Mucosa of rectum (tissue), 2 donors: ENCODE results near the gene GCA.

Source experiments
- H3K27ac ChIP-seq, 2 donors: one replicate each; pipeline ENCODE4 v1.7.0; 2013; ENCODE audit warnings: inconsistent platforms in 2 of 2, low read depth in 2 of 2, low read length in 2 of 2
- H3K27me3 ChIP-seq, 2 donors: one replicate each; pipeline ENCODE4 v1.7.0; 2013; ENCODE audit warnings: low read length in 2 of 2; ENCODE audit not compliant: control insufficient read depth in 2 of 2, insufficient read depth in 2 of 2
- H3K36me3 ChIP-seq, 2 donors: one replicate each; pipeline ENCODE4 v1.7.0; 2013; ENCODE audit warnings: low read length in 2 of 2; ENCODE audit not compliant: control insufficient read depth in 2 of 2, insufficient read depth in 2 of 2
- H3K4me1 ChIP-seq, 2 donors: one replicate each; pipeline ENCODE4 v1.7.0; 2013; ENCODE audit warnings: low read length in 2 of 2, mild to moderate bottlenecking in 1 of 2; ENCODE audit not compliant: control insufficient read depth in 2 of 2, insufficient read depth in 2 of 2
- H3K4me3 ChIP-seq, 2 donors: one replicate each; pipeline ENCODE4 v1.7.0; 2013; ENCODE audit warnings: low read length in 2 of 2
- H3K9ac ChIP-seq, 2 donors: one replicate each; pipeline ENCODE4 v1.7.0; 2013; ENCODE audit warnings: low read length in 2 of 2, low read depth in 1 of 2, mild to moderate bottlenecking in 1 of 2
- H3K9me3 ChIP-seq, 2 donors: one replicate each; pipeline ENCODE4 v1.7.0; 2013; ENCODE audit warnings: low read length in 2 of 2; ENCODE audit not compliant: control insufficient read depth in 2 of 2
- donor health status: healthy.
- donor health status: Normal muscosa, but diverticular disease.

GCA gene

DNA sequence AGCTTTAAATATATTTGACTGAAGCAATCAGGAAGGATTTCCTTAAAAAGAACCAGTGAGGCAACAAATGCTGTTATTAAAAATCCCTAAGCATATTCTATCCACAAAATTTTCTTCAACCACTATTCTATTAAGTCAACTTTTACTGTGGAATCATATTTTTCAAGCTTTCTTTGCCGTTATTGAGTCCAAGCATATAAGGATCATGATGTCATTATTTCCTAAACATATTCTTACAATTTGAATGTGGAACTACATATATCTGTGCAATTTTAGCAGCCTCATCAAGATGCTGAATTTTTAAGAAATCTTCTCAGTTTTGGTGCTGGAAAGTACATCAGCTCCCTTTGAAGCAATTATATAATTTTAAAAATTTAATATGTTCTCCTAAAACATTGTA, 31.1 kb upstream of the GCA start:
- Histone ChIP-seq H3K9ac (no peak overlapping the region), H3K9me3 (no peaks in the 10 kb centered on the region), H3K4me1 (peaks cover 7 to 18% of the 10 kb centered on the region in 2 donors)

DNA sequence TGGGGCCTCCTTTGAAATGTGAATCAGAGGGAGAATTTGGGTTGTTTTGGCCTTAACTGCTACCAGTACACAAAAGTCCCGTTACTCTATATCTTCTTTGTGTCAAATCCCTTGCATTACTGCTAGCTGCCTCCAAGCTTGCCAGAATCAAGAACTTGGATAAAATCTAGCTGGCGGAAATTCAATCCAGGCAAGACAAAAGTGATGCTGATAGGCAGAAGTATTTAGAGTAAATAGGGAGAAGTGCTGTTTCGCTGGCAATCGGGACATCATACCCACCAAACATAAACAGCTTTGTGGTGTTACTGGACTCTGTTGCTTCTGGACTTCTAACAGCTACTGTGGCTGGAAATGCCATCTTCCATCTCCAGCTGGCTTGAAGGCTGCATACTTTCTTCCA, 28.0 kb upstream of the GCA start:
- Histone ChIP-seq H3K9me3 (no peaks in the 10 kb centered on the region), H3K4me3 (peak overlapping the region in 1 of 2 donors; percentile 99), H3K9ac (no peak overlapping the region)

More for the DNA sequence above, 31.1 kb upstream of the GCA start:
- no peak overlapping the region for H3K4me3 ChIP-seq
- no peaks in the 10 kb centered on the region for H3K27me3 ChIP-seq
- no peak overlapping the region for H3K27ac ChIP-seq
- H3K36me3 ChIP-seq = peaks cover 5 to 7% of the 10 kb centered on the region in 2 donors

DNA sequence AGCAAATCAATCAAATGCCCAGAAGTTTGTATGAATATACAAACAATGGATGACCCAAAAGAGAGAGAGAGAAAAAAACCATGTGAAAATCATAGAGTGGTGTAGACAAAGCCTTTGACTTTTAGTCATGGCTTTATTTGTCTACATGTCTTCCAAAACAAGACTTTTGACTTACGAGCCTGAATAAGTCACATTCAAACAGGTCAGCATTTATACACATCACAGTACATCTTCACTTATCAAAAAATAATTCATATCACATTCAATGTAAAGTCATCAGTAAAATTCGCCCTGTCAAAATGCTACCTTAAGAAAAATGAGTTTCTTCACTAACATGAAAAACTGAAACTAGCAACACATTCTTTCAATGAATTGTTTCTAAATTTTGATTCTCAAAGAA, 27.3 kb upstream of the GCA start:
- H3K4me3 ChIP-seq = peak overlapping the region in 1 of 2 donors; percentile 99
- H3K36me3 ChIP-seq = no peaks in the 10 kb centered on the region
- H3K9me3 ChIP-seq = no peaks in the 10 kb centered on the region
- H3K9ac ChIP-seq = no peak overlapping the region
- no peak overlapping the region for H3K27ac ChIP-seq
- H3K27me3 ChIP-seq = no peaks in the 10 kb centered on the region
- peaks cover 15 to 31% of the 10 kb centered on the region in 2 donors for H3K4me1 ChIP-seq

More for the DNA sequence above, 28.0 kb upstream of the GCA start:
- H3K4me1 ChIP-seq = peaks cover 15 to 31% of the 10 kb centered on the region in 2 donors
- no peaks in the 10 kb centered on the region for H3K27me3 ChIP-seq
- no peaks in the 10 kb centered on the region for H3K36me3 ChIP-seq
- H3K27ac ChIP-seq = no peak overlapping the region

DNA sequence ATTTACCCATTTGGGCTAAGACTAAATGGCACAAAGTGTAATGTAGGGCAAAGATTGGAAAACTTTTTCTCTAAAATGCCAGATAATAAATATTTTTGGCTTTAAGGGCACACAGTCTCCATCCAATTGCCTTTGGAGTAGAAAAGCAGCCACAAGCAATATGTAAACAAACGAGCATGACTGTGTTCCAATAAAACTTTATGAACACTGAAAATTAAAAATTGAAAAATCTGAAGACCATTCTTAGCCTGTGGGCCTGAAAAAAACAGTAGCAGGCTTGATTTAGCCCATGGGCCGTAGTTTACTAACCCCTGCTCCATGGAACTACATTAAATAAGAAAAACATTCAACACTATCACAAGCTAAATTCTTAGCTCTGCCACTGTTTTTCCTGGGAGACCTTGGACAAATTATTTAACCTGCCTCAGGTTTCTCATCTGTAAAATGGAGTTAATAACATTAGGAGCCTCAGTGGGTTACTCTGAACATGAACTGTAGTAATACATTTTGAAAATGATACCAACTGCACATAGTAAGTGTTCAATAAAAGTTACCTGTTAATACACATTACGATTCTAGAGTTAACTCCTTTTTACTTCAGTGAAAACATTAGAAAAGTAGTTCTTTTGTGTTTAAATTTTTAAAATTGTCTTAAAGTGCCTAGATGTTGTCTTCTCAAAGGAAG, 26.7 kb upstream of the GCA start:
- H3K9me3 ChIP-seq = no peaks in the 10 kb centered on the region
- H3K36me3 ChIP-seq = no peaks in the 10 kb centered on the region
- H3K4me1 ChIP-seq = peaks cover 15 to 31% of the 10 kb centered on the region in 2 donors
- no peaks in the 10 kb centered on the region for H3K27me3 ChIP-seq
- H3K9ac ChIP-seq = peak overlapping the region; percentile 93 to 97
- peak overlapping the region; percentile 91 to 99 for H3K4me3 ChIP-seq
- H3K27ac ChIP-seq = peak overlapping the region in 1 of 2 donors; percentile 88

DNA sequence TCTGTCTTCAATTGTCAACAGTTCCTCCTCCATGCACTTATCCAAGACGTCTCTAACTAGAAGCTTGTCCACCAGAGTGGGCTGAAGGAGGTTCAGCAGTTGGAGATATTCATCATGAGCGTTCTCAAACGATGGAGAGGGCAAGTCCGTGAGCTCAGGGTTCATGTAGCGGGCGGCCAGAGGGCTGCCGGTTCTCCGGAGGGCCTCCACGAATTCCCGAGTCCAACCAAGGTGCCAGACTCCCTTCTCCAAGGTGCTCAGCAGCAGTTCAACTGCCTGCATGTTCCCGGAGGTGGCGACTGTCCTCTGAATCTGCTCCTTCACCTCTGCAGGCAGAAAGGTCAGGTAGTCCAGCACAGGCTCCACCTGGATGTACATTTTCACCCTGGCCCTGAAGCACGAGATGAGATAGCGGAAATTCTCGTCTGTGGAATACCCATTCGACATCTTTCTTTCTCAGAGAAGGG, 26.0 kb upstream of the GCA start:
- peak overlapping the region; percentile 93 to 97 for H3K9ac ChIP-seq
- peaks cover 15 to 31% of the 10 kb centered on the region in 2 donors for H3K4me1 ChIP-seq
- peak overlapping the region; percentile 91 to 99 for H3K4me3 ChIP-seq
- peak overlapping the region; percentile 88 to 92 for H3K27ac ChIP-seq
- no peaks in the 10 kb centered on the region for H3K36me3 ChIP-seq
- H3K9me3 ChIP-seq = no peaks in the 10 kb centered on the region
- no peaks in the 10 kb centered on the region for H3K27me3 ChIP-seq

DNA sequence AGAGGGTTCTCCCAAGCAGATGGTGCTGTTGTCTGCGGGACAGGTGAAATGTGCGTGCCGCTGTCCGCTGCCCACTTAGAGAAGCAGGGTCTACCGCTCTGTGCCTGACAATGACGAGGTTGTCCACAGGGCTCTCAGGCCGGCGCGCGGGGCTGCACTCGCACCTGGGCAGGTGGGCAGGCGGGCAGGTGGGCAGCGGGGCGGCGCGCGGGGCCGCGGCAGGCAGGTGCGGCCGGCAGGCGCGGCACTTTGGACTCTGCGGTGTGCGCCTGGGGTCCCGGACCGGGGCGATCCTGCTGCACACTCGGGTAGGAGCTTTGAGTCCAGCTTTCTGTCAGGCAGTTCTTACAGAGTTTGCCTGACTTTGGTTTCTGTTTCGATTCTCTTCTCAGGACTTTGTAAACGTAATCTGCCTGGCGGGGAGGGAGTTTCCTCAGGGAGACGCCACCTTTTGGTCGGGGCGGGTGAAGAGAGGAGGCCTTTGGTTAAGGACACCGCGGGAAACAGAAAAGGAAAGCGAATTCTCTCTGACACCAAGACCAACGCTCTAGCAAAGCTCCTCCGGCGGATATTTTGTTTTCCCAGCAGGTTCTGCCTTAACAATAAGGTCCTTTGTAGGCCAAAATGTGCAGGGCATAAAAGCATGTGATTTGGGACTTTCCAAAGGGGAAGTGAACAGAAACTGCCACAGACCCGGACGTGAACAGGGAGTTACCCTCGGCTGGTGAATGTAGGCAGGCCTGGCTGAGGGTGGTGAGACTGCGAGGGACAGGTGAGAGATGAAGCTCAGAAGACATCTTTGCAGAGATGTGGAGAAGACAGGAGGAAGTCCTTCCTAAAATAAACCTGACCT, 25.4 kb upstream of the GCA start, which contains the start of gene IFIH1:
Gene IFIH1 (minus strand): TSS at position 357 of the 853 bp plus-strand sequence. CDS start 377 bp downstream, outside the sequence.
- Histone ChIP-seq H3K4me1 (peaks cover 15 to 31% of the 10 kb centered on the region in 2 donors), H3K9ac (peak within 1 kb of the TSS; percentile 93 to 97)

DNA sequence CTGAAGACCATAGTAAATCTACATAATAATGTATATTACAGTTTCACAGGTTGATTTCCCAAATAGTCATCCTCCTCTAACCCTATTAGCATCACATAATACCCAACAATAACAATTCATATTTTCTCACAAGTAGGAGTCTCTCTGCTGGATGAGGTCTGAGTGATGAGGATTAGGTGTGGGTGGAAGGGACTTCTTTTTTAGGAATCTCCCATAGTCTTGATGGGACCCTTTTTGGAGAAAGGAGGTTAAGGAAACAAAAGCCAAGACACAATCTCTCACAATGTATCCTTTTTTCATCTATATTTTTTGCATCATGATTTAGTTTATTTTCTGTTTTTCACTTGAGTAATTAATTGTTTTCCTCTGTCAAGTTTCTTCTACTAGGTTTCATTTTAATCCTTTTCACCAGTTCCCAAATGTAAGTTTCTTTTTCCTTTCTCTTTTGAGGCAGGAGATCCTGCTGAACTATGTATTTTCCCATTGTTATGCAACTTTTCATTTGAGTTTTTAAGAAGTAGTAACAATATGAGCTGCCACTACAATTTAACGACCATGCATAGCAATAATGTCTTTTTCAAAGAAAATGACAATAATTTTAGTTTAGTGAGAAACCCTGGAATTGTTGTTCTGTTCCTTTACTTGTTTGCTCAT, 22.9 kb upstream of the GCA start:
- H3K9ac ChIP-seq = no peak overlapping the region
- H3K36me3 ChIP-seq = no peaks in the 10 kb centered on the region
- H3K4me1 ChIP-seq = peaks cover 21 to 39% of the 10 kb centered on the region in 2 donors
- no peaks in the 10 kb centered on the region for H3K9me3 ChIP-seq
- no peaks in the 10 kb centered on the region for H3K27me3 ChIP-seq
- H3K27ac ChIP-seq = no peak overlapping the region
- H3K4me3 ChIP-seq = no peak overlapping the region

More for the DNA sequence above, 25.4 kb upstream of the GCA start, which contains the start of gene IFIH1:
- Histone ChIP-seq H3K27me3 (no peaks in the 10 kb centered on the region), H3K9me3 (no peaks in the 10 kb centered on the region), H3K27ac (peak within 1 kb of the TSS; percentile 88 to 92), H3K36me3 (no peaks in the 10 kb centered on the region), H3K4me3 (peak within 1 kb of the TSS; percentile 91 to 99)

DNA sequence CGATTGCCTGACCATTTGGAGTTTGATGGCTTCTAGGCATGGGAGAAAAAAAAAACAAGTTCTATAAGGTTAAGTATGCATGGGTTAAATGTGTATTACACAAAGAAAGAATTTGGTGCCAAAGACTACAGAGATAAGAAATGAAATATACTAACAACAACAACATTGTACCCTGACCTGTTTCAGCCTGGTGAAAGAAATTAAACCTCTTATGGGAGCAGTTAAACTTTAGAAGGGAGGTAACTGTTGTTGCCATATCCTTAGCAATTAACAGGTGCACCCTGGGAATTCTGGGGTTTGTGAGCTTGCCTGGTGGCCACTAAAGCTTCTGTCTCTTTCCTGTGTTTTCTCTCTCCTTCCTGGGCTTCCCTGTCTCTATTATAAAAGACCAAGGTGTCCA, 19.0 kb upstream of the GCA start:
- Histone ChIP-seq H3K27me3 (no peaks in the 10 kb centered on the region), H3K36me3 (no peaks in the 10 kb centered on the region), H3K27ac (no peak overlapping the region), H3K4me1 (peaks cover 7 to 13% of the 10 kb centered on the region in 2 donors), H3K9me3 (no peaks in the 10 kb centered on the region), H3K9ac (no peak overlapping the region), H3K4me3 (no peak overlapping the region)

DNA sequence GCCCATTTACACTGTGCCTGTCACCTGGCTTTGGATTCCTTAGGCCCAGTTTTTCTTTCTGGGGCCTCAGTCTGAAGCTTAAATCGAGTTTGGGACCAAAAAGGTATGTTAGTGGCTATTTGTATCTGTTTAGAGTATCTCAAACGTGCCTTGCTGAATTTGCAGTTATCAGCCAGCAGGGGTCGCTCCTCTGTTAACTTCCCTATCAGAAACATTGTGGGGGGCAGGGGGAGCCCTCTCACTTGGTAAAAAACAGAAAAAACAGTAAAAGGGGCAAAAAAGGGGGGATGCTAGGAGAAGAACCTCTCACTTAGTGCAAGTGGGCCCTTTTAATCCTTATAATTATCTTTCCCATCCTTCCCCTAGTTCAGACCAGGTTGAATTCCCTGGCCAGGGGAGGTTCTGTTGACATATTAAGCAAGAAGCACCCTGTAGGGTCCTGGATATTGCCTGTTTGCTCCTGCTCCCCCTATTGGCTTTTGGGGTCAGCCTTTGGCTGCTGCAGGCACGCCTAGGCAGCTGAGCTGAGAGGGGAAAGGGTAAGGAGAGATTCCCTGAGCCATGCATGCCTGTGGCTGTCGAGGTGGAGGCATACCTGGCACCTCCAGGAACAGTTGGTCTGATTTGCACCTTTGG, 16.7 kb upstream of the GCA start:
- Histone ChIP-seq H3K9ac (no peak overlapping the region), H3K27me3 (no peaks in the 10 kb centered on the region), H3K4me1 (peaks cover 7 to 9% of the 10 kb centered on the region in 2 donors), H3K27ac (no peak overlapping the region), H3K4me3 (no peak overlapping the region), H3K36me3 (peaks cover 0 to 3% of the 10 kb centered on the region in 2 donors), H3K9me3 (no peaks in the 10 kb centered on the region)
